Retinal pigment epithelial cell (primary cell): Measurements from ENCODE around the gene MTREX.

Source experiments
- DNase-seq: peaks from one replicate; pipeline ENCODE4 v3.0.0-alpha.2; 2010; ENCODE audit warnings: low read depth
- H3K4me3 ChIP-seq: 2 replicates; pipeline ENCODE4 v1.5.1; 2011; ENCODE audit warnings: mild to moderate bottlenecking, low read length, control low read depth, moderate library complexity
- CTCF ChIP-seq: conservative IDR thresholded peaks from 2 replicates; pipeline ENCODE4 v1.5.1; 2011; ENCODE audit warnings: low read depth, low read length, control low read depth, inconsistent platforms

Gene MTREX

GRCh38 chr5:55467862-55468551, 160.2 kb downstream of the MTREX start:
- no peak overlapping the region for H3K4me3 ChIP-seq
- no peak for DNase-seq
- TF ChIP-seq CTCF: no peak

- DNase-seq: no peak
- no peak for TF ChIP-seq CTCF
- H3K4me3 ChIP-seq: no peak overlapping the region
Measured at GRCh38 chr5:55469839-55470238, 162.1 kb downstream of the MTREX start.

DNA sequence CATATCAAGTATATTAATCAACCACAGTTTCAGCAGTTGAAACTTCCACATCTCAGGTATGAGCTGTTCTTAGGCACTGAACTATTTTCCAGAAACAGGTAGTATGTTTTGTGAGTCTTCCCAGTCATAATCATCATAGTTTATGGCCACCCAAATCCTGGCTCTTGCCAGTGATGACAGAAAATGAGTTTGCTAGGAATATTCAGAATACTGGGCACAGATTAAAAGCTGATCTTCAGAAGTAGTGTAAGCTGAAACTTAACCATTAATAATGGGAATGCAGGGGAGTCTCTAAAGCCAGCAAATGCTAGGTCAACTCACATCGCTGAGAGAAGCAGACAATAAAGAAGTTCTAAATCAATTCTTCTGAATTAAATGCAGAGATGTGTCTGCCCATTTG, 162.5 kb downstream of the MTREX start:
- no peak for DNase-seq
- no peak overlapping the region for H3K4me3 ChIP-seq
- TF ChIP-seq CTCF: no peak

GRCh38 chr5:55471468-55471867, 163.7 kb downstream of the MTREX start:
- TF ChIP-seq CTCF: no peak
- DNase-seq: no peak
- H3K4me3 ChIP-seq: no peak overlapping the region

- no peak for TF ChIP-seq CTCF
- no peak overlapping the region for H3K4me3 ChIP-seq
- DNase-seq: no peak
Measured at GRCh38 chr5:55472642-55473041, 164.9 kb downstream of the MTREX start.
